ENCODE data around the gene BAHD1. TPM values are rescaled to one million over a fixed set of nuclear protein-coding genes. Genes with fewer than 3 reads are reported as not detected.

BAHD1 gene
- total RNA-seq, 1 donor from 2014 or later = 23.9 TPM

- Mint-ChIP-seq H3K27ac (no peak overlapping the region), H3K4me3 (no peak overlapping the region), H3K9me3 (no peaks in the 10 kb centered on the region), H3K36me3 (no peaks in the 10 kb centered on the region), H3K4me1 (no peaks in the 10 kb centered on the region), H3K27me3 (ENCODE audit: low read depth) (peaks cover 8% of the 10 kb centered on the region)
- DNase-seq (ENCODE audit: low spot score in 2 of 2, unreplicated experiment in 2 of 2) = no peak
- no peak for TF ChIP-seq CTCF (IDR thresholded peaks at IDR 0.05; ENCODE audit: unreplicated experiment)
Observed at GRCh38 chr15:40483919-40484318, 43.2 kb downstream of the BAHD1 start.

GRCh38 chr15:40486066-40486770 is 45.5 kb downstream of the BAHD1 start:
- no peaks in the 10 kb centered on the region for H3K36me3 Mint-ChIP-seq
- no peaks in the 10 kb centered on the region for H3K4me1 Mint-ChIP-seq
- H3K9me3 Mint-ChIP-seq = no peaks in the 10 kb centered on the region
- no peak for TF ChIP-seq CTCF (IDR thresholded peaks at IDR 0.05; ENCODE audit: unreplicated experiment)
- no peak overlapping the region for H3K4me3 Mint-ChIP-seq
- H3K27ac Mint-ChIP-seq = no peak overlapping the region
- peaks cover 1% of the 10 kb centered on the region for H3K27me3 Mint-ChIP-seq (ENCODE audit: low read depth)
- no peak for DNase-seq (ENCODE audit: low spot score in 2 of 2, unreplicated experiment in 2 of 2)

- H3K4me1 Mint-ChIP-seq = no peaks in the 10 kb centered on the region
- no peaks in the 10 kb centered on the region for H3K36me3 Mint-ChIP-seq
- no peak overlapping the region for H3K4me3 Mint-ChIP-seq
- H3K9me3 Mint-ChIP-seq = no peaks in the 10 kb centered on the region
- H3K27me3 Mint-ChIP-seq (ENCODE audit: low read depth) = peaks cover 1% of the 10 kb centered on the region
- H3K27ac Mint-ChIP-seq = no peak overlapping the region
- TF ChIP-seq CTCF (IDR thresholded peaks at IDR 0.05; ENCODE audit: unreplicated experiment) = no peak
- no peak for DNase-seq (ENCODE audit: low spot score in 2 of 2, unreplicated experiment in 2 of 2)
Observed at GRCh38 chr15:40487816-40488682, 47.3 kb downstream of the BAHD1 start.

- no peak for DNase-seq (ENCODE audit: low spot score in 2 of 2, unreplicated experiment in 2 of 2)
- no peak overlapping the region for H3K4me3 Mint-ChIP-seq
- H3K27ac Mint-ChIP-seq = no peak overlapping the region
- no peaks in the 10 kb centered on the region for H3K4me1 Mint-ChIP-seq
- peaks cover 4% of the 10 kb centered on the region for H3K27me3 Mint-ChIP-seq (ENCODE audit: low read depth)
- no peaks in the 10 kb centered on the region for H3K9me3 Mint-ChIP-seq
- no peaks in the 10 kb centered on the region for H3K36me3 Mint-ChIP-seq
- TF ChIP-seq CTCF (IDR thresholded peaks at IDR 0.05; ENCODE audit: unreplicated experiment) = no peak
Observed at GRCh38 chr15:40489274-40490175, 48.8 kb downstream of the BAHD1 start.

- no peaks in the 10 kb centered on the region for H3K36me3 Mint-ChIP-seq
- DNase-seq (ENCODE audit: low spot score in 2 of 2, unreplicated experiment in 2 of 2) = no peak
- H3K4me1 Mint-ChIP-seq = no peaks in the 10 kb centered on the region
- H3K27me3 Mint-ChIP-seq (ENCODE audit: low read depth) = peaks cover 6% of the 10 kb centered on the region
- no peaks in the 10 kb centered on the region for H3K9me3 Mint-ChIP-seq
- no peak overlapping the region for H3K4me3 Mint-ChIP-seq
- no peak for TF ChIP-seq CTCF (IDR thresholded peaks at IDR 0.05; ENCODE audit: unreplicated experiment)
- H3K27ac Mint-ChIP-seq = no peak overlapping the region
Observed at GRCh38 chr15:40493089-40493840, 52.5 kb downstream of the BAHD1 start.

Measured in mesothelial cell of epicardium (in vitro differentiated cells).